ENCODE data around the gene FBXL15.
A peak's percentile ranks its signal among the peaks of the same experiment; 100 is the strongest.

The FBXL15 gene

GRCh38 chr10:102460836-102461186 lies 40.2 kb downstream of the FBXL15 start:
- no peak for DNase-seq

- DNase-seq = peak; percentile 93
Measured at GRCh38 chr10:102461187-102462054, 40.8 kb downstream of the FBXL15 start.

GRCh38 chr10:102462512-102463054 lies 41.9 kb downstream of the FBXL15 start:
- DNase-seq = no peak

GRCh38 chr10:102463983-102464382 lies 43.3 kb downstream of the FBXL15 start:
- DNase-seq = no peak

- DNase-seq = no peak
Measured at GRCh38 chr10:102465466-102465865, 44.8 kb downstream of the FBXL15 start.

- DNase-seq = no peak
Measured at GRCh38 chr10:102467318-102467717, 46.7 kb downstream of the FBXL15 start.

GRCh38 chr10:102467971-102468438 lies 47.4 kb downstream of the FBXL15 start:
- no peak for DNase-seq

GRCh38 chr10:102468683-102469082 lies 48.0 kb downstream of the FBXL15 start:
- no peak for DNase-seq

- DNase-seq = no peak
Measured at GRCh38 chr10:102470579-102471546, 50.2 kb downstream of the FBXL15 start.

Data from activated naive CD4-positive, alpha-beta T cell treated with Interleukin-2 at 50 U/mL for 16 hours (primary cell).